Transverse colon (tissue), 3 donors: ENCODE measurements around the gene PHACTR3.

ENCODE experiments used
- POLR2A ChIP-seq: fragments of 450-650 bp; IDR thresholded peaks from one replicate; pipeline ENCODE4 v1.6.1; 2016; ENCODE audit warnings: antibody characterized with exemption, mild to moderate bottlenecking, moderate library complexity
- POLR2AphosphoS5 ChIP-seq, 3 donors: sonication (generic); formaldehyde crosslinking; IDR thresholded peaks; one replicate each; pipeline ENCODE4 v1.6.1; 2016; ENCODE audit warnings: antibody characterized with exemption in 3 of 3

- TF ChIP-seq POLR2AphosphoS5 (IDR thresholded peaks at IDR 0.05) (no peak), POLR2A (no peak)
These were observed 4.1 kb downstream of the PHACTR3 start for GRCh38 chr20:59608396-59608795.
